Measurements from ENCODE around the gene RFNG.

RFNG gene

GRCh38 chr17:82058230-82058854, 6.7 kb upstream of the RFNG start:
- DNase-seq = no peak

GRCh38 chr17:82056729-82057621, 5.4 kb upstream of the RFNG start:
- no peak for DNase-seq

- no peak for DNase-seq
These were observed 4.5 kb upstream of the RFNG start for GRCh38 chr17:82055965-82056728.

- DNase-seq = no peak
These were observed 3.7 kb upstream of the RFNG start for GRCh38 chr17:82055023-82055964.

- DNase-seq = no peak
These were observed 2.9 kb upstream of the RFNG start for GRCh38 chr17:82054351-82055022.

- DNase-seq = no peak
These were observed 2.1 kb upstream of the RFNG start for GRCh38 chr17:82053556-82054263.

- no peak for DNase-seq
These were observed 1.5 kb upstream of the RFNG start for GRCh38 chr17:82053130-82053529.

GRCh38 chr17:82052638-82053059, 1.0 kb upstream of the RFNG start:
- DNase-seq = no peak

- DNase-seq = no peak
These were observed 610 bp downstream of the RFNG start for GRCh38 chr17:82050761-82051641.

- DNase-seq = no peak
These were observed 1.4 kb downstream of the RFNG start for GRCh38 chr17:82050152-82050760.

- no peak for DNase-seq
These were observed 2.1 kb downstream of the RFNG start for GRCh38 chr17:82049521-82049971.

GRCh38 chr17:82049106-82049505, 2.5 kb downstream of the RFNG start:
- DNase-seq = no peak

- no peak for DNase-seq
These were observed 3.0 kb downstream of the RFNG start for GRCh38 chr17:82048571-82048971.

- no peak for DNase-seq
These were observed 3.6 kb downstream of the RFNG start for GRCh38 chr17:82047914-82048570.

GRCh38 chr17:82047379-82047778, 4.2 kb downstream of the RFNG start:
- no peak for DNase-seq

- no peak for DNase-seq
These were observed 4.7 kb downstream of the RFNG start for GRCh38 chr17:82046903-82047302.

GRCh38 chr17:82045936-82046484, 5.6 kb downstream of the RFNG start:
- DNase-seq = no peak

GRCh38 chr17:82043507-82043906, 8.1 kb downstream of the RFNG start:
- DNase-seq = no peak

GRCh38 chr17:82042649-82043048, 9.0 kb downstream of the RFNG start:
- no peak for DNase-seq

Data from NCI-H2107 (cell line).